ENCODE data around the gene ACOX1.

DNA sequence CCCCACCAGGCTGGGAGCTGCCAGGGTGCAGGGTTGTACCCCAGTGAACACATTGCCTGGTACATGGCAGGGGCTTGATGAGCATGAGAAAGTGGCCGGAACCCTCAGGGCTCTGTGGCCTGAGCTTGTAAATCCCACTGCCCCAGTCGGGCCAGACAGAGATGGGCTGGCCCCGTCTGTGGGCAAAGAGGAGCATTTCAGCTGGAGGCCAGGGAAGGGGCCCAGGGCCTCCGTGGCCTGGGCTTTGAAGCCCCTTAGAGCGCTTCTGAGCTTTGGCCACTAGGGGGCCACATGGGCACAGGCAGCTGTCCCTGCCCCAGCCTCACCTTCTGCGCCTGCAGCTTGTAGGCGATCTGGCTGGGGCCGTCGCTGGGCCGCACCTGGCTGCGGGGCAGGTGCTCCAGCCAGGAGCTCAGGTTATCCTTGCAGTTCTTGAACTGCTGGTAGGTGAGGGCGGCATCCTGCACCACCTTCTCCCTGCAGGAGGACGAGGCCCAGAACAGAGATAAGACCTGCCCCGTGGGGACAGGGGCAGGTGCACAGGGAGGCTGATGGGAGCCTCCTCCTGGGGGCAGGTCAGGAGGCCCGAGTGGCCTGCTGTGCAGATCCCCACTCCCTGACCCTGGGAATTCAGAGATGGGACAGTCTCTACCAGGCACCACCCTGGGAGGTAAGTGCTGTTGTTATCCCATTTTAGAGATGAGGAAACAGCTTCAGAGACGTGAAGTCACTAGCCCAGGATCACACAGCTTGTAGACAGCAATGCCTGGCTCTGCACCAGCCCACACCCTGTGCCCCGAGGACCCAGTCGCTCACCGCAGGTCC, 35.3 kb upstream of the ACOX1 start:
- TF ChIP-seq POLR2A (IDR thresholded peaks at IDR 0.05): no peak
- TF ChIP-seq, protein P1, sequence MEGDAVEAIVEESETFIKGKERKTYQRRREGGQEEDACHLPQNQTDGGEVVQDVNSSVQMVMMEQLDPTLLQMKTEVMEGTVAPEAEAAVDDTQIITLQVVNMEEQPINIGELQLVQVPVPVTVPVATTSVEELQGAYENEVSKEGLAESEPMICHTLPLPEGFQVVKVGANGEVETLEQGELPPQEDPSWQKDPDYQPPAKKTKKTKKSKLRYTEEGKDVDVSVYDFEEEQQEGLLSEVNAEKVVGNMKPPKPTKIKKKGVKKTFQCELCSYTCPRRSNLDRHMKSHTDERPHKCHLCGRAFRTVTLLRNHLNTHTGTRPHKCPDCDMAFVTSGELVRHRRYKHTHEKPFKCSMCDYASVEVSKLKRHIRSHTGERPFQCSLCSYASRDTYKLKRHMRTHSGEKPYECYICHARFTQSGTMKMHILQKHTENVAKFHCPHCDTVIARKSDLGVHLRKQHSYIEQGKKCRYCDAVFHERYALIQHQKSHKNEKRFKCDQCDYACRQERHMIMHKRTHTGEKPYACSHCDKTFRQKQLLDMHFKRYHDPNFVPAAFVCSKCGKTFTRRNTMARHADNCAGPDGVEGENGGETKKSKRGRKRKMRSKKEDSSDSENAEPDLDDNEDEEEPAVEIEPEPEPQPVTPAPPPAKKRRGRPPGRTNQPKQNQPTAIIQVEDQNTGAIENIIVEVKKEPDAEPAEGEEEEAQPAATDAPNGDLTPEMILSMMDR (IDR thresholded peaks at IDR 0.05): peak; percentile 87 to 91 (median 87)
- no peak for TF ChIP-seq EP300 (IDR thresholded peaks at IDR 0.05)
